ENCODE results near the gene ARAF.

Gene ARAF

GRCh38 chrX:47564438-47565085 lies 3.6 kb downstream of the ARAF start:
- no peak for DNase-seq

- no peak for DNase-seq
These were observed 5.8 kb downstream of the ARAF start for GRCh38 chrX:47566841-47567240.

- DNase-seq = peak; percentile 26
These were observed 7.8 kb downstream of the ARAF start for GRCh38 chrX:47568656-47569295.

DNA sequence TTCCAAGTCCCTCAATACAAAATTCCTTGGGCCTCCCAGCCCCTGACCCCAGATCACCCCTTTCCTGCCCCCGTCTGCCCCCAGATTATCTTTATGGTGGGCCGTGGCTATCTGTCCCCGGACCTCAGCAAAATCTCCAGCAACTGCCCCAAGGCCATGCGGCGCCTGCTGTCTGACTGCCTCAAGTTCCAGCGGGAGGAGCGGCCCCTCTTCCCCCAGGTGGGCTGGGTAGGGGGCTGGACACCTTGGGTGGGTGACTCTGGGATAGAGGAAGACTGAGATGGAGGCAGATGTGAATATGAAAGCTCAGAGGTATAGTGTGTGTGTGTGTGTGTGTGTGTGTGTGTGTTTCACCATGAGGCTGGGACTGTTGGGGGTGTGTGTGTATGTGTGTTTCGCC lies 9.8 kb downstream of the ARAF start:
- DNase-seq = no peak

GRCh38 chrX:47571215-47571614 lies 10.2 kb downstream of the ARAF start:
- no peak for DNase-seq

DNA sequence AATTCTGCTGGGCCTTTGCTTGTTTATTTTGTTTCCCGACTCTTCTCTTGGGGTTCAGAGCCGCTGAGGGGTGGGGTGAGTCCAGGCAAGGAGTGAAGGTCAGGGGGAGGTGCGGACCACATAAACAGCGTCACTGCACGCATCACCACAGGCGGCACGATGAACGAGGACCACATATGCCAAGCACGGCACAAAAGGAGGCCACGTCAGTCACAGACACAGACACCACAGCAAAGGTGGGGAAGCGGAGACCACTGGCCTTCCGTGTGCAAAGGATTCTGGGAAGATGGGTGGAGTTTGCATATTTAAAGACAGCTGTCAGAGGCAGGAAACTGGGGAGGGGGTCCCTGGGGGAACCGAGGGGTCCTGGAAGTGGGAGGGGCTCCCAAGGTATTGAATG lies 10.9 kb downstream of the ARAF start:
- no peak for DNase-seq

GRCh38 chrX:47572773-47573340 lies 11.9 kb downstream of the ARAF start:
- no peak for DNase-seq

DNA sequence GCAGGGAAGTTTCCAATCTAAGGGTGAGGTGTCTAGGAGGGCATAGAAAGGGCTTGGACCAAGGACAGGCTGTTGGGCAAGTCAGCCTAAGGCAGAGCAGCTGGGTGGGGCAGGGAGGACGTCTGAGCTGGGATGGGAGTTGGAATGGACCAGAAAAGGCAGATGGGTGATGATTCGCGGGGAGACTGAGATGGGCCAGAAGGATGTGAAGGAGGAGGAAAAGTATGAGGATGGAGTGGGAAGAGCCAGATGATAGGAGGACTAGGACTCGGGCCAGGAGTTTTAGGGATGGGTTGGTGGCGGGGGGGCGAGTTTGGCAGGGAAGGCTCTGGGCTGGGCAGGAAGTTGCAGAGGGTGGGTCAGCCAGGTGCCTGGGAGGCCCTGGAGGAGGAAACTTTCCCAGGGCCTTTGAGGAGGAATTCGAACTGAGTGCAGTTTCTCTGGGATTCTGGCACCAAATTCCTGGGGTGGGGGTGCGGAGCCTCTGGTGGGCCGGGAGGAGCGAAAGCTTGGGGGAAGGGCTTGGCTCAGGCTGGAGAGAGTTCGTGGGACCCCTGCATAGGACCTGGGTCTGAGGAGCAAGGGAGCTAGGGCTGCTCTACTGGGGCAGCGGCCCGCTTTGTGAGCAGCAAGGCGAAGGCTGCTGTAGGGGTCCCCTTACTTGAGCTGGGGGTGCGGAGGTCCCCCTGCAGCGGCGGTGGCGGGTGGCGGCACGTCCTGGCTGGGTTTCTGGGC lies 12.5 kb downstream of the ARAF start:
- no peak for DNase-seq

- DNase-seq = no peak
These were observed 13.1 kb downstream of the ARAF start for GRCh38 chrX:47574076-47574546.

- no peak for DNase-seq
These were observed 13.7 kb downstream of the ARAF start for GRCh38 chrX:47574547-47575301.

GRCh38 chrX:47576021-47576898 lies 15.3 kb downstream of the ARAF start:
- no peak for DNase-seq

DNA sequence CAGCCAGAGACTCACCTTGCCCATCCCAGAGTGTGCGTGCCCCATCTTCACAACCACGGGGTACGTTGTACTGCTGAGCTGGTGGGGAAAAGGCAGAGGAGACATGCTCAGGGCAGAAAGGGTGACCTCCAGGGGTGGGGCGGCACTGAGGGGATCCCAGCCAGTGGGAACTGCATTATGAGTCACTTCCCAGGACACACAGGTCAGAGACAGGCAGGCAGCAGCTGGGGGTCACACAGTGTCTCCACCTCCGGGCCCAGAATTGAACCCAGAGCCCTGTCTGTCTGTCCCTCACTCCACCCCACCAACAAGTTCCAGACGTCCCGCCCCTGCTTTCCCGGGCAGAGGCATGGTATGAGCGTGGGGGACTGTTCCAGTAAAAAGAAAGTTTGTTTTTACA lies 16.4 kb downstream of the ARAF start:
- DNase-seq = no peak

- DNase-seq = no peak
These were observed 16.9 kb downstream of the ARAF start for GRCh38 chrX:47577901-47578300.

- DNase-seq = no peak
These were observed 17.7 kb downstream of the ARAF start for GRCh38 chrX:47578692-47579091.

DNA sequence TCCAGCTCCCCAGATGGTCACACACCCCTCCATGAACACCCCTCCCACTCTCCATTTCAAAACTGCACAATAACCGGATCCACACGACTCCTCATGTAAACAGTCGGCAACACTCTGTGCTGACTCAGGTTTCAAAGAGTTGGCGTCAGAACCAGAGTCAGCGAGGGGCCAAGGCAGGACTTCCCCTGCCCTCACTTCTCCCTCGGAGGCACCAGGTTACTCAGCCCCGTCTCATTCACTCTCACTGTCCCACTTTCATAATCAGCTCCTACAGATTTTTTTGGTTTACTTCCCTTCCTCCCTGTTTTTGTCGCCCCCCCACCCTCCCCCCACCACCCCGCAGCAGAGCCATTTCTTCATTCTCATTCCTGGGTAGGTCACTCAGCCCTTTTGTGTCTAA lies 18.5 kb downstream of the ARAF start:
- DNase-seq = peak; percentile 60

DNA sequence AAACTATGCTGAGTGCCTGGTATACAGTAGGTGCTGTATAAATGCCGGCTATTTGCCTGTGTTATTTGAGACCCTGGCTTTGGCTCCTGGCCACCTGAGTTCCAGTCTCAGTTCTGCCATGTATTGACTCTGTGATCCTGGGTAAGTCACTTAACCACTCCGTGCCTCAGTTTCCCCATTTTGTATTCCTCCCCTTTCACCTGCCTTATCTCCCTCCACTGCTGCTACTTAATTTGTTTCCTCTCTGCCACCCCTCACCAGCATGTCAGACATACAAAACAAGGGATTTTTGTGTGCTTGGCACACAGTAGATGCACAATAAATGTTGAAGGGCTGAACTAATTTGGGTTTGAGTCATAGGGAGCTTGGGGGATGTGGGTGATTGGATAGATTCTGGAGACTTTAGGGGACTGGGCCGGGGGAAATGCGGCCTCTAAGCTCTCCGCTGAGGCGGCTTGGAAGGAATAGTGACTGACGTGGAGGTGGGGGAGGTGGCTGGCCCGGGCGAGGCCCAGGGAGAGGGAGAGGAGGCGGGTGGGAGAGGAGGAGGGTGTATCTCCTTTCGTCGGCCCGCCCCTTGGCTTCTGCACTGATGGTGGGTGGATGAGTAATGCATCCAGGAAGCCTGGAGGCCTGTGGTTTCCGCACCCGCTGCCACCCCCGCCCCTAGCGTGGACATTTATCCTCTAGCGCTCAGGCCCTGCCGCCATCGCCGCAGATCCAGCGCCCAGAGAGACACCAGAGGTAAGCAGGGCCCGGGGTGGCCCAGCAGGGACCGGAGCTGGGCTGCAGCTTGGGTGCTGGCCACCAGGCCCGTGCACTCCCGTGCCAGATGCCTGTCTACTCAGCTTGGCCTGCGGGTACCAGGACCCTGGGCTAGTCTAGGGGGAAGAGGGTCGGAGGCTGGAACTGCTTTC lies 21.0 kb downstream of the ARAF start, which contains the start of gene TIMP1:
Gene TIMP1, plus strand, starts transcription at position 706 of the 917 bp plus-strand sequence. CDS start 980 bp downstream, outside the sequence.
- DNase-seq = peak; percentile 87

DNA sequence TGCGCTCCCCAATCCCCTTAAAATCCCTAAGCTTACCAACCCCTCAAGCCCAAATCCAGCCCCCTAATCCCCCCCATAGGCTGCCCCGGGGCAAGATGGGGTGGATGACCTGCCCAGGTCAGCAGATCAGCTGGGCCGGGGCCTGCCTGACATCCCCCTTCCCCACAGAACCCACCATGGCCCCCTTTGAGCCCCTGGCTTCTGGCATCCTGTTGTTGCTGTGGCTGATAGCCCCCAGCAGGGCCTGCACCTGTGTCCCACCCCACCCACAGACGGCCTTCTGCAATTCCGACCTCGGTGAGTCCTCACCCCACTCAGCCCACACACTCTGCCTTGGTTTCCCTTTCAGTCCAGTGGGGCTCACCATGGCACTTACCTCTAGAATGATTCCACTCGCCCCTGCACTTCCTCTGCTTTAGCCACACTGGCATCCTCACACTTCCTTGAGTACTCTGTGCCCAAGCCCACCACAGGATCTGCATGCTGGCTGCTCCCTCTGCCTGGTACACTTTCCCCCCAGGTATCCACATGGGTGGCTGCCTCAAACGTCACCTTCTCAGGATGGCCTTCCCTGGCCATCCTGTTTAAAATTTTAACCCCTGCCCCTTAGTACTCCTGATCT lies 22.3 kb downstream of the ARAF start:
- DNase-seq = no peak

DNA sequence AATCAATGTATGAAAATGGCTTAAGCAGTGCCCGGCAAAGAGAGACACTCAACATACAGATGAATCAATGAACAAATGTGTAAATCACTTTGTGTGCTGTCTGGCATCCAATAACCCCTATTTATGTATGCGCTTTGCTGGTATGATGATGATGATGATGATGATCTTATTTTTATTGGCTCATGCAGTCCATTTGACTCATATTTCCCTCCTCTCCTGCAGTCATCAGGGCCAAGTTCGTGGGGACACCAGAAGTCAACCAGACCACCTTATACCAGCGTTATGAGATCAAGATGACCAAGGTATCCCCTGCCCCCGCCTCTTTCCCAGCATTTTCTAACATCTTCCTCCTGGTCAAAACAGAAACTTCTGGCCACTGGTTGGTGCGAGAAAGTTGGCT lies 23.7 kb downstream of the ARAF start:
- DNase-seq = no peak

- DNase-seq = no peak
These were observed 24.3 kb downstream of the ARAF start for GRCh38 chrX:47585273-47585672.

All from stimulated activated CD4-positive, alpha-beta T cell treated with anti-CD3 and anti-CD28 coated beads, Interleukin-1b, Interleukin-23, amount 100 ng/mL, for 48 hours (primary cell).